H9 (cell line): Measurements from ENCODE around the gene SERPINE1. TPM values are rescaled to one million over a fixed set of nuclear protein-coding genes. Genes with fewer than 3 reads are reported as not detected.

Experiments
- DNase-seq: peaks from one replicate; pipeline ENCODE4 v3.0.0-alpha.2; 2017
- H2AFZ ChIP-seq: one replicate; pipeline ENCODE4 v1.6.1; 2013; ENCODE audit warnings: mild to moderate bottlenecking, low read length, control low read depth, moderate library complexity
- H2AK5ac ChIP-seq: 2 replicates; pipeline ENCODE4 v1.6.1; 2013; ENCODE audit warnings: low read length, control low read depth, mixed read lengths; ENCODE audit not compliant: insufficient read length
- H2BK120ac ChIP-seq: one replicate; pipeline ENCODE4 v1.6.1; 2013; ENCODE audit warnings: low read depth, mild to moderate bottlenecking, low read length, control low read depth, inconsistent platforms; ENCODE audit not compliant: poor library complexity, severe bottlenecking
- H2BK12ac ChIP-seq: 2 replicates; pipeline ENCODE4 v1.6.1; 2013; ENCODE audit warnings: low read length, control low read depth, mixed read lengths, low read depth; ENCODE audit not compliant: insufficient read length
- H2BK15ac ChIP-seq: 2 replicates; pipeline ENCODE4 v1.6.1; 2013; ENCODE audit warnings: low read depth, low read length, control low read depth
- H2BK20ac ChIP-seq: one replicate; pipeline ENCODE4 v1.6.1; 2013; ENCODE audit warnings: low read depth, mild to moderate bottlenecking, low read length, control low read depth, inconsistent platforms; ENCODE audit not compliant: poor library complexity, severe bottlenecking
- H2BK5ac ChIP-seq: 2 replicates; pipeline ENCODE4 v1.6.1; 2013; ENCODE audit warnings: low read length, control low read depth, mixed read lengths; ENCODE audit not compliant: insufficient read length
- H3K14ac ChIP-seq: 2 replicates; pipeline ENCODE4 v1.6.1; 2013; ENCODE audit warnings: low read length, control low read depth; ENCODE audit not compliant: insufficient read depth
- H3K18ac ChIP-seq: 2 replicates; pipeline ENCODE4 v1.6.1; 2013; ENCODE audit warnings: low read depth, mild to moderate bottlenecking, mixed read lengths, low read length, control low read depth; ENCODE audit not compliant: insufficient read length
- H3K23ac ChIP-seq: 2 replicates; pipeline ENCODE4 v1.6.1; 2013; ENCODE audit warnings: low read length, control low read depth, mixed read lengths, low read depth; ENCODE audit not compliant: insufficient read length
- H3K23me2 ChIP-seq: 2 replicates; pipeline ENCODE4 v1.6.1; 2013; ENCODE audit warnings: low read depth, mild to moderate bottlenecking, mixed read lengths, low read length, control low read depth; ENCODE audit not compliant: insufficient read length, poor library complexity, severe bottlenecking
- H3K27ac ChIP-seq: 2 replicates; pipeline ENCODE4 v1.5.1; 2013; ENCODE audit warnings: low read length, control low read depth, mixed read lengths, low read depth; ENCODE audit not compliant: insufficient read length
- H3K27me3 ChIP-seq: 2 replicates; pipeline ENCODE4 v1.6.1; 2013; ENCODE audit warnings: low read length, control low read depth, inconsistent platforms; ENCODE audit not compliant: insufficient read depth
- H3K4ac ChIP-seq: 2 replicates; pipeline ENCODE4 v1.6.1; 2013; ENCODE audit warnings: low read depth, mild to moderate bottlenecking, control low read depth, inconsistent platforms, low read length, moderate library complexity
- H3K4me1 ChIP-seq: 2 replicates; pipeline ENCODE4 v1.6.1; 2013; ENCODE audit warnings: low read length, control low read depth, inconsistent platforms; ENCODE audit not compliant: insufficient read depth
- H3K4me2 ChIP-seq: 2 replicates; pipeline ENCODE4 v1.6.1; 2013; ENCODE audit warnings: low read length, control low read depth, mixed read lengths; ENCODE audit not compliant: insufficient read length, insufficient read depth
- H3K56ac ChIP-seq: 2 replicates; pipeline ENCODE4 v1.6.1; 2013; ENCODE audit warnings: low read depth, mild to moderate bottlenecking, mixed read lengths, low read length, control low read depth; ENCODE audit not compliant: insufficient read length
- H3K79me1 ChIP-seq: 2 replicates; pipeline ENCODE4 v1.6.1; 2013; ENCODE audit warnings: low read depth, mild to moderate bottlenecking, moderate library complexity, low read length, control low read depth, inconsistent platforms; ENCODE audit not compliant: insufficient read depth, poor library complexity, severe bottlenecking
- H3K79me2 ChIP-seq: 2 replicates; pipeline ENCODE4 v1.6.1; 2013; ENCODE audit warnings: low read length, control low read depth, inconsistent platforms; ENCODE audit not compliant: insufficient read depth
- H3K9ac ChIP-seq: 2 replicates; pipeline ENCODE4 v1.6.1; 2013; ENCODE audit warnings: low read length, control low read depth, mixed read lengths; ENCODE audit not compliant: insufficient read length; ENCODE audit errors: extremely low read depth
- H3K9me3 ChIP-seq: one replicate; pipeline ENCODE4 v1.6.1; 2013; ENCODE audit warnings: low read depth, low read length, inconsistent platforms; ENCODE audit not compliant: control insufficient read depth
- H3T11ph ChIP-seq: one replicate; pipeline ENCODE4 v1.6.1; 2013; ENCODE audit warnings: mild to moderate bottlenecking, low read length, control low read depth, inconsistent platforms
- H4K20me1 ChIP-seq: one replicate; pipeline ENCODE4 v1.6.1; 2013; ENCODE audit not compliant: control insufficient read depth, insufficient read length, insufficient read depth
- H4K5ac ChIP-seq: 2 replicates; pipeline ENCODE4 v1.6.1; 2013; ENCODE audit warnings: low read depth, mild to moderate bottlenecking, mixed read lengths, low read length, control low read depth; ENCODE audit not compliant: insufficient read length
- H4K8ac ChIP-seq: replicated peaks from 2 replicates; pipeline ENCODE4 v1.6.1; 2013; ENCODE audit warnings: low read length, control low read depth, mixed read lengths, low read depth; ENCODE audit not compliant: insufficient read length
- H4K91ac ChIP-seq: 2 replicates; pipeline ENCODE4 v1.6.1; 2013; ENCODE audit warnings: low read depth, mild to moderate bottlenecking, moderate library complexity, mixed read lengths, low read length, control low read depth; ENCODE audit not compliant: insufficient read length
- H3K27ac Mint-ChIP-seq, 3 experiments: 2 replicates in 2 of 3; 3 replicates in 1 of 3; pipeline ENCODE4 v1.8.0; 2020 to 2021; ENCODE audit warnings: mixed read lengths in 3 of 3, mild to moderate bottlenecking in 1 of 3, moderate library complexity in 1 of 3
- H3K27me3 Mint-ChIP-seq: 2 replicates; pipeline ENCODE4 v1.8.0; 2021; ENCODE audit warnings: low read depth, mild to moderate bottlenecking, moderate library complexity, mixed read lengths
- H3K36me3 Mint-ChIP-seq, 3 experiments: 2 replicates in 2 of 3; 3 replicates in 1 of 3; pipeline ENCODE4 v1.8.0; 2020 to 2021; ENCODE audit warnings: low read depth in 3 of 3, mixed read lengths in 3 of 3; ENCODE audit not compliant: insufficient read depth in 1 of 3
- H3K4me1 Mint-ChIP-seq, 2 experiments: 2 replicates each; pipeline ENCODE4 v1.8.0; 2020; ENCODE audit warnings: mixed read lengths in 2 of 2
- H3K4me3 Mint-ChIP-seq, 2 experiments: 2 replicates in 1 of 2; 3 replicates in 1 of 2; pipeline ENCODE4 v1.8.0; 2020 to 2021; ENCODE audit warnings: mild to moderate bottlenecking in 2 of 2, mixed read lengths in 2 of 2, moderate library complexity in 1 of 2
- H3K9me3 Mint-ChIP-seq, 2 experiments: 2 replicates in 1 of 2; 3 replicates in 1 of 2; pipeline ENCODE4 v1.8.0; 2020; ENCODE audit warnings: mild to moderate bottlenecking in 2 of 2, mixed read lengths in 2 of 2, moderate library complexity in 1 of 2
- WGBS: extraction: QIAGEN DNeasy Blood & Tissue Kit; methylation state at CpG from one replicate; pipeline ENCODE4 v1.1.7; 2013; ENCODE audit warnings: missing lambda C conversion rate, low lambda C conversion rate, mixed read lengths; ENCODE audit not compliant: insufficient read length; ENCODE audit errors: extremely low coverage; 5-methylcytosine and 5-hydroxymethylcytosine counted together
- total RNA-seq: library from RNA; stranded (reverse); gene quantifications from 2 replicates; pipeline ENCODE4 v1.2.1, GENCODE V29; 2021
- TF ChIP-seq, protein P1 (sequence below): fragments of 200-600 bp; sonication (generic); conservative IDR thresholded peaks from 3 replicates; pipeline ENCODE4 v1.8.0; 2021; ENCODE audit warnings: antibody characterized with exemption, mild to moderate bottlenecking

The SERPINE1 gene
- total RNA-seq, 1 experiment from 2014 or later = 11.5 TPM

DNA sequence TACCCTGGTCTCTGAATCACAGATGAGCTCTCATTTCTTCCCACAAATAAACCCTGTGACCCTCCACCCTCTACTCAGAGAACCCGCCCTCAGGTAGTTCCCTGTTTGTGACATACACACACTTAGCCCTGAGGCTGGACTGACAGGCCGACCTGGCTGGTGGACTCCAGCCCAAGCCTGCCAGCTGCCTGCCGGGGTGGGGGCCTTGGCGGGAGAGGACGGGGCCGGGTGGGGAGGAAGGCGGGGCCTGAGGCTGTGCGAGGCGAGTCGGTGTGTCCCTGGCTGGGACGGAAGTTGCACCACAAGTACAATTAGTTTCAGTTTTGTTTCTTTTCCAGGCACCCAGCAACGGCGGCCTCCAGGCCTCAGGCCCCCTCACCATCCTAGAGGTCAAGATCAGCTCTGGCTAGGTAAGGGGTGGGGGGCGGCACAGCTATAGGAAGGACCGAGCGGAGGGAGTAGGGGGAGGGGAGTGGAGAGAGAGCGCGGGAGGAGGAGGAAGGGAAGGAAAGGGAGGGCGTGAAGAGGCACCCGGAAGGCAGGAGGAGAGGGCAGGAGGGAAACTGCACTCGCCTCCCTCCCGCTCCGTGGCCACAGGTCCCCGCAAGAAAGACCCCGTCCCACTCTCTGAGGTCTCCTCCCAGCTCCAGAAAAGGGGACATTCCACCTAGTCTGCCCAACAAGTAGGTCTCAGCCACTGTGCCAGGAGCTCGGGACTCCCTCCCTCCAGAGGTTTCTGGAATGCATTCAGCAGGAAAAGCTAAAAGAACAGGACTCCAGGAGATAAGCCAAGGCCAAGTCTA, 41.5 kb upstream of the SERPINE1 start, which contains the start of gene TRIM56:
TSS of gene TRIM56 (plus strand) at position 320 of the 803 bp plus-strand sequence. CDS start 1,832 bp downstream, outside the sequence.
- Histone ChIP-seq H2BK20ac (no peak within 1 kb of the TSS), H4K8ac (no peak within 1 kb of the TSS), H3K79me2 (peaks cover 4% of the 10 kb centered on the region; the same call in 1 of the 2 replicates), H3K4me2 (peak within 1 kb of the TSS; percentile 94), H3K9me3 (no peaks in the 10 kb centered on the region), H3K4ac (no peak within 1 kb of the TSS), H3K56ac (peak within 1 kb of the TSS; percentile 29), H3K27ac (no peak within 1 kb of the TSS), H4K91ac (no peak within 1 kb of the TSS), H3K27me3 (no peaks in the 10 kb centered on the region), H2BK15ac (no peak within 1 kb of the TSS), H3K4me1 (peaks cover 4% of the 10 kb centered on the region; the same call in 1 of the 2 replicates), H3K18ac (peak within 1 kb of the TSS; percentile 66), H2BK12ac (no peak within 1 kb of the TSS), H3K23me2 (peaks cover 15% of the 10 kb centered on the region), H3K14ac (peak within 1 kb of the TSS; percentile 90; the same call in 1 of the 2 replicates), H2BK5ac (no peak within 1 kb of the TSS), H4K20me1 (no peaks in the 10 kb centered on the region), H3K23ac (no peak within 1 kb of the TSS), H3K79me1 (peaks cover 3% of the 10 kb centered on the region), H2AK5ac (no peak within 1 kb of the TSS), H3T11ph (no peak within 1 kb of the TSS), H2AFZ (no peak within 1 kb of the TSS), H2BK120ac (no peak within 1 kb of the TSS), H3K9ac (peak within 1 kb of the TSS; percentile 39), H4K5ac (no peak within 1 kb of the TSS)
- DNase-seq = peak; percentile 89
- Mint-ChIP-seq H3K36me3 (peaks cover 2 to 19% (median 8%) of the 10 kb centered on the region in 3 experiments; a peak in 4 of 7 replicates), H3K4me1 (peaks cover 10 to 12% of the 10 kb centered on the region in 2 experiments), H3K4me3 (peak within 1 kb of the TSS; percentile 82 to 88), H3K9me3 (no peaks in the 10 kb centered on the region; a peak in 1 of 5 replicates), H3K27ac (peak within 1 kb of the TSS; percentile 44 to 97 (median 76); a peak in 5 of 7 replicates), H3K27me3 (no peaks in the 10 kb centered on the region)
- TF ChIP-seq, protein P1, sequence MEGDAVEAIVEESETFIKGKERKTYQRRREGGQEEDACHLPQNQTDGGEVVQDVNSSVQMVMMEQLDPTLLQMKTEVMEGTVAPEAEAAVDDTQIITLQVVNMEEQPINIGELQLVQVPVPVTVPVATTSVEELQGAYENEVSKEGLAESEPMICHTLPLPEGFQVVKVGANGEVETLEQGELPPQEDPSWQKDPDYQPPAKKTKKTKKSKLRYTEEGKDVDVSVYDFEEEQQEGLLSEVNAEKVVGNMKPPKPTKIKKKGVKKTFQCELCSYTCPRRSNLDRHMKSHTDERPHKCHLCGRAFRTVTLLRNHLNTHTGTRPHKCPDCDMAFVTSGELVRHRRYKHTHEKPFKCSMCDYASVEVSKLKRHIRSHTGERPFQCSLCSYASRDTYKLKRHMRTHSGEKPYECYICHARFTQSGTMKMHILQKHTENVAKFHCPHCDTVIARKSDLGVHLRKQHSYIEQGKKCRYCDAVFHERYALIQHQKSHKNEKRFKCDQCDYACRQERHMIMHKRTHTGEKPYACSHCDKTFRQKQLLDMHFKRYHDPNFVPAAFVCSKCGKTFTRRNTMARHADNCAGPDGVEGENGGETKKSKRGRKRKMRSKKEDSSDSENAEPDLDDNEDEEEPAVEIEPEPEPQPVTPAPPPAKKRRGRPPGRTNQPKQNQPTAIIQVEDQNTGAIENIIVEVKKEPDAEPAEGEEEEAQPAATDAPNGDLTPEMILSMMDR = no peak
- WGBS = no CpG with 5 or more reads among the region's 26 CpGs
